ENCODE data around the gene TLR6.

Gene TLR6

GRCh38 chr4:38829237-38829636 is 27.4 kb downstream of the TLR6 start:
- Histone ChIP-seq H3K27ac (replicated peaks) (no peak overlapping the region), H3K4me3 (replicated peaks; ENCODE audit: insufficient read depth, low read length) (no peak overlapping the region), H3K27me3 (ENCODE audit: insufficient read depth, poor library complexity, severe bottlenecking) (no peaks in the 10 kb centered on the region)
- TF ChIP-seq CTCF (IDR thresholded peaks at IDR 0.05; ENCODE audit: insufficient read depth, low read length) (no peak), GABPA (IDR thresholded peaks at IDR 0.05; ENCODE audit: low read depth) (no peak), REST (IDR thresholded peaks at IDR 0.05; ENCODE audit: insufficient replicate concordance, low read depth) (no peak), POLR2AphosphoS5 (IDR thresholded peaks at IDR 0.05; ENCODE audit: low read depth) (no peak), SPI1 (IDR thresholded peaks at IDR 0.05; ENCODE audit: borderline replicate concordance, low read depth) (no peak)
- DNase-seq (ENCODE audit: low read depth in 1 of 2, low spot score in 1 of 2): no peak

GRCh38 chr4:38823766-38824165 is 32.9 kb downstream of the TLR6 start:
- TF ChIP-seq POLR2AphosphoS5 (IDR thresholded peaks at IDR 0.05; ENCODE audit: low read depth): no peak

GRCh38 chr4:38822748-38823303 is 33.8 kb downstream of the TLR6 start:
- no peak overlapping the region for H3K4me3 ChIP-seq (replicated peaks; ENCODE audit: insufficient read depth, low read length)
- no peaks in the 10 kb centered on the region for H3K27me3 ChIP-seq (ENCODE audit: insufficient read depth, poor library complexity, severe bottlenecking)
- TF ChIP-seq CTCF (IDR thresholded peaks at IDR 0.05; ENCODE audit: insufficient read depth, low read length): no peak
- H3K27ac ChIP-seq (replicated peaks): no peak overlapping the region
- DNase-seq (ENCODE audit: low read depth in 1 of 2, low spot score in 1 of 2): no peak

More at GRCh38 chr4:38823766-38824165, 32.9 kb downstream of the TLR6 start:
- no peak for DNase-seq (ENCODE audit: low read depth in 1 of 2, low spot score in 1 of 2)
- Histone ChIP-seq H3K4me3 (replicated peaks; ENCODE audit: insufficient read depth, low read length) (no peak overlapping the region), H3K27me3 (ENCODE audit: insufficient read depth, poor library complexity, severe bottlenecking) (no peaks in the 10 kb centered on the region), H3K27ac (replicated peaks) (no peak overlapping the region)

GRCh38 chr4:38821739-38822138 is 34.9 kb downstream of the TLR6 start:
- no peak for DNase-seq (ENCODE audit: low read depth in 1 of 2, low spot score in 1 of 2)
- no peak overlapping the region for H3K27ac ChIP-seq (replicated peaks)
- TF ChIP-seq POLR2AphosphoS5 (IDR thresholded peaks at IDR 0.05; ENCODE audit: low read depth) (no peak), GABPA (IDR thresholded peaks at IDR 0.05; ENCODE audit: low read depth) (no peak), REST (IDR thresholded peaks at IDR 0.05; ENCODE audit: insufficient replicate concordance, low read depth) (no peak), SPI1 (IDR thresholded peaks at IDR 0.05; ENCODE audit: borderline replicate concordance, low read depth) (no peak), CTCF (IDR thresholded peaks at IDR 0.05; ENCODE audit: insufficient read depth, low read length) (no peak)
- no peak overlapping the region for H3K4me3 ChIP-seq (replicated peaks; ENCODE audit: insufficient read depth, low read length)
- no peaks in the 10 kb centered on the region for H3K27me3 ChIP-seq (ENCODE audit: insufficient read depth, poor library complexity, severe bottlenecking)

All from HL-60 (cell line).